GM12891 (cell line): Measurements from ENCODE around the gene THEM4.

Source experiments
- POLR2A ChIP-seq: IDR thresholded peaks from 2 replicates; pipeline ENCODE4 v1.6.1; 2011; ENCODE audit warnings: low read depth, low read length, control low read depth
- POLR2AphosphoS5 ChIP-seq: IDR thresholded peaks from 2 replicates; pipeline ENCODE4 v1.6.1; 2011; ENCODE audit warnings: low read depth, low read length, control low read depth

DNA sequence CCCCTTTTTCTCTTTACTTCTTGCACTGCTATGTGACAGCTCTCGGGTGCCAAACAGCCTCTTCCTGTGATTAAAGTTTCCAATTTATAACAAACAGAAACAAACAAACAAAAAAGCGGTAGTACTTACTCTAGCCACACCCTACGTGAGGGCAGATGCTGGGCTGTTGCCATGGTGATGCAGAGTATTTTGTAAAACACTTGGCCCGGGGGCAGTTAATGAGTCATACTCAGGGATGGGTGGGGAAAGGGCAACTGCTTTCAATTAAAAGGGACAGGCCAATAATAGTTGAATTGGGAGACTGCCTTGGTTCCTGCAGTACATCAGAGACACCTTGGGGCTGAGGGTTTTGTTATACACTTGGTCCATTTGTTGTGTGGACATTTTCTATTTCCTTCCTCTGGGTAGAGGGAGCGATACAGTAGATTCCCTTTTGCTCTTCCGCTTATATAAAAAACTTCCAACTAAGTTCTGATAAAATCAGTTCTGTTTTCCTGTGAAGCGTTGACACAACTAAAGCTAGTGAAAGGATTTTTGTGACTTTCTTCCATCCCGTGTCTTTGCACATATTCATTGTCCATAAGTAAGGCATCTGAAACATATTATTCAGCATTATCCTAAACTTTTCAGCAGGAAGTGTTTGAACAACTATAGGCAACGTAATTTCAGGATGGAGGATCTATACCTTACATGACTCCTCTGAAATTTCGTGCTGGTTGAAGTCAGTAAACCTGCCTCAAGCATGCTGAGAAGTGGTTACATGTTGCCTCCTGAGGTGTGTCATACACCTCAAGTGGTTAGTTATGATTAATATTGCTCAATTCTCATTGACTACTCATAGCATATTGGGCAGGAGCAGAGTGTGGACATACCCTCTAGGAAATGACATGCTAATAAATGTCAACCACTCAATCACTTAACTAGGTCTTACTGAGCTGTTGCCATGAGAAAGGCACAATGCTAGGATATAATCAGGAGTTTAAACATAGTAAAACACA, 36.7 kb upstream of the THEM4 start:
- no peak for TF ChIP-seq POLR2A
- TF ChIP-seq POLR2AphosphoS5: no peak
